ENCODE results near the gene PLSCR5.

The PLSCR5 gene

DNA sequence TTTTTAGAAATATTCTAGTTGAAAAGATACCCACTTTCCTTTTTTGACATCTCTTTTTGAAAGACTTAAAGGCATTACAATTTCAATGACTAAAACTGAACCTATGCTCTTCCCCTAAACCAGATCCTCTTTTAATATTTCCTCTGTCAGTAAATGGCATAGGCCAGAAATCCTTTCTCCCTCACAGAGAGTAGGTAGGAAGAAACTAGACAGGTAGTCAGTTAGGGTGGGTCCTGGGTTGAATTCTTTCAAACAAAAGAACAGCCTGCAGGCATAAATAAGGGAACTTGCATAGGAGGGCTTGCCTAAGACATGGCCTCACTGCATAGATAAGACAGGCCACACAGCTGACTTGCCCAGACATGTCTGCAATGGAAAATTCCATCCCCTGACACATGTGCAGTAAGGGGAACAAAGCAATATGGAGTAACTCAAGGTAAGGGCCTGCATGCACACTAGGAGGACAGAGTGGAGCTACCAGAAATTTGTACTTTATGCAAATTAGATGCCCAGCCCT, 23.1 kb downstream of the PLSCR5 start:
- DNase-seq, result no peak

DNA sequence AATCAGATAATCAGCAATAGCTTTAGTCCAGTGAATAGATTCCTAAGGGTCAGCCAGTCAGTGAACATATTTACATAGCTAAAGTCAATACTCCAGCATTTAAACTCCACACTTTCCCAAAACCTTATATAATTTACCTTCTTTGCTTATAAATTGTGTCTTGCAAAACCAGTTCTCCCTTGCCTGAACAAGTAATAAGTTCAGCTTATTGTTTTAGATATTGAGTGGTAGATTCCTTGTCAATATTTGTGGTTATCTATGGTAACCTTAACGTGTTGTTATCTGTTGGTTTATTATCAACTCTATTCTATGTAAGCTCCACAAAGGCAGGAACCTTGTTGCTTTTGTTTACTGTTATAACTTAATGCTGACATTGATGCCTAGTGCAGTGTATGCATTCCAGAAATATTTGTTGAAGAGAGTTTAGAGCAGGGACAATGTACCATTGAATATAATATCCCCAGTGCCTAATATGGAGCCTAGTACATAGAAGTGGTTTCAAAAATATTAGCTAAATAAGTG, 24.0 kb downstream of the PLSCR5 start:
- no peak for DNase-seq

DNA sequence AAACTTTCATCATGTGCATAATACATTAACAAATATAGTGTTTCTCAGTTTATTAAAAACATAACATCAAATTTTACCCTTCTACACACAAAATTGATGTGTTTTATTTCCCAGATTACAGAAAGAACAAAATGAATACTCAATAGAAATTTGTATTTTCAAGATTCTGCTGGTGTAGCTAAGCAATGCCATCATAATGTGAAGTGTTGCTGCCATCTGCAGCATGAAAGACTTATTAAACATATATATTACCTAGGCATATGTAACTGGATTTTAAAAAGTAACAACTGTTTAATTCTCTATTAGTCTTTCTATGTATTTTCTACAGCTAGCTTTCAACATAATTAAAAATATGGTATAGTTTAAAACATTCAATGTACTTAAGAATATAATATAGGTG, 27.5 kb downstream of the PLSCR5 start:
- DNase-seq, result no peak

DNA sequence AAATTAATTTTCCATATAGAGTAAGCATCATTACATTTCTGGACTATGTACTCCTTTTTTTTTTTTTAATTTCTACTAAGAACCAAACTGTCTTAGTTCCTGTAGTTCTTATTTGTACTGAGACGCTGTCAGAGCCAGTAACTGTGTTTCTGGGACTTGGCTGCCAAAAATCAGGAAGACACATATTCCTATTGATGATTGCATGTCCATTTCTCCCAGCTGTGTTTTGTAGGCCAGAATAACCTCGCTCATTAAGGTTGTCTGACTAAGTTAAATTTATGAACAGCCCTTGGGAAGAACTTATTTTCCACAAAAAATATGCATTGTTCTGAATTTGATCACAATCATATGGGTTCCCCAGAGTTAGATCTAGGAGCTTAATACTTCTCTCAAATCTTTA, 29.5 kb downstream of the PLSCR5 start:
- DNase-seq, result no peak

DNA sequence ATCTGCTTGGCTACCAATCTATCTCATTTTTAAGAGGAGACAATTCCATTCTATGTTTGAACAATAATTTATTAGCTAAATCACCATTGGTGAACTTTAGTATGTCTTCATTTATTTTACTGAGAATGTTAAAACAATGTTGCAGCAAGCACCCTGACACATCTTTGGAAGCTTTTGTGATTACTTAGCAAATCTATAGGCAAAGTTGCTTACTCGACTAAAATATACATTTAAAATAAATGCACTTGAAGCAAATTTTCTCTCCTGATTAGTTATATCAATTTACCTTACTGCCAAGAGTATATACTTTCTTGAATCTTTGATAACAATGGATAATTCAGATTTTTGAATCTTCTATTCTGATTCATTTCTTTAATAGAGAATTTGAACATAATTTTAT, 31.0 kb downstream of the PLSCR5 start:
- DNase-seq, result no peak

DNA sequence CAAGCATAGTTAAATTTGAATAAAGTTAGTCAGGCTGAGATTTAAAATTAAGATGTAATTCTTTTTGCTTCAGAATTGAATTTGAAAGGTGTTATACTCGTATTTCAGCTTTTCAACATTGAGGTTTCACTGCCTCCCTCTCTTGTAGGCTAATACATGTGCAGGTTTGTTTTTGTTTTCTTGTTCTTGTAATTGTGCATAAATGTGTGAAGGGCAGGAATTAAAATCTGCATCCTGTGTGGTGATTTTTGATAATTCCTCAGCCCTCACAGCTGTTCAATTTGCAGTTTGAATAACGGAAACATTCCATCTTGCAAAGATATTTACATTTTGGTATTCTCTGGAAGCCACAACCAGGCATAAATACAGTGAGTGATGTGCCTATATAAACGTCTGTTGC, 35.8 kb downstream of the PLSCR5 start:
- DNase-seq, result no peak

DNA sequence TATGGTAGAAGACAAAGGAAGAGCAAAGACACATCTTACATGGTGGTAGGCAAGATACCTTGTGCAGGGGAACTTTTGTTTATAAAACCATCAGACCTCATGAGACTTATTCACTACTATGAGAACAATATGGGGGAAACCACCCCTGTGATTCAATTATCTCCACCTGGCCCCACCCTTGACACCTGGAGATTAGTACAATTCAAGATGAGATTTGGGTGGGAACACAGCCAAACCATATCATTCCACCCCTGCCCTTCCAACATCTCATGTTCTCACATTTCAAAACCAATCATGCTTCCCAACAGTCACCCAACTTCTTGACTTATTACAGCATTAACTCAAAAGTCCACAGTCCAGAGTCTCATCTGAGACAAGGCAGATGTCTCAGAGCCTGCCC, 39.0 kb downstream of the PLSCR5 start:
- DNase-seq, result no peak

DNA sequence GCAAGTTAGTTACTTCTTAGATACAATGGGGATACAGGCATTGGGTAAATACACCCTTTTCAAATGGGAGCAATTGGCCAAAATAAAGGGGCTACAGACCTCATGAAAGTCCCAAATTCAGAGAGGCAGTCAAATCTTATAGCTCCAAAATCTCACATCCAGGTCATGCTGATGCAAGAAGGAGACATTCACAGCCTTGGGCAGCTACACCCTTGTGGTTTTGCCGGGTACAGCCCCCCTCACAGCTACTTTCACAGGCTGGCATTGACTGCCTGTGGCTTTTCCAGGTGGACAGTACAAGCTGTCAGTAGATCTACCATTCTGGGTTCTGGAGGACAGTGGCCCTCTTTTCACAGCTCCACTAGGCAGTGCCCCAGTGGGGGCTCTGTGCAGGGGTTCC, 43.3 kb downstream of the PLSCR5 start:
- DNase-seq, result no peak

DNA sequence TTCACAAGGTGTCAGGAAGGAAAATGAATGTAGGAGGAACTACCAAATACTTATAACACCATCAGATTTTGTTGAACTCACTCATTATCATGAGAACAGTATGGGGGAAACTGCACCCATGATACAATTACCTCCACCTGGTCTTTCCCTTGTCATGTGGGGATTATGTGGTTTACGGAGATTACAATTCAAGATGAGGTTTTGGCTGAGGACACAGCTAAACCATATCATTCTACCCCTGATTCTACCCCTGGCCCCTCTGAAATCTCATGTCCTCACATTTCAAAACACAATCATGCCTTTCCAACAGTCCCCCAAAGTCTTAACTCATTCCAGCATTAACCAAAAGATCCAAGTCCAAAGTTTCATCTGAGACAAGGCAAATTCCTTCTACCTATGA, 43.7 kb downstream of the PLSCR5 start:
- DNase-seq, result no peak

DNA sequence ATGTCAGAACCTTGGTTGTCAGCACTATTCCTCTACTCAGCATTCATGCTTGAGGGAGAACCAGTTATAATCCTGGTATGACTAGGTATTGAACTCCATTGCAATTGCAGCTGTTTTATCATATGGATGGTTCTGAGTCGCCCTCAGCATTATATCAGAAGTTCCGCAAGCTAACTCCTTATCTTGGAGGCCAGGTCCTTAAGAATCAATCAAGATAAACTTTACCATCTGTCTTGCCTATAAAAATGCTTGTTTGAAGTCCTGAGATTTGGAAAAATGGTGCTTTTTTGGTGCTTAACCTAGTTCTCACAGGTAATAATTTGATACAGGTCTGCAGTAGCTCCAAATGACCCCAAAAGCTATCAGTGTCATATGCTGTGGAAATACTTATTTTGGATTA, 44.5 kb downstream of the PLSCR5 start:
- DNase-seq, result no peak

DNA sequence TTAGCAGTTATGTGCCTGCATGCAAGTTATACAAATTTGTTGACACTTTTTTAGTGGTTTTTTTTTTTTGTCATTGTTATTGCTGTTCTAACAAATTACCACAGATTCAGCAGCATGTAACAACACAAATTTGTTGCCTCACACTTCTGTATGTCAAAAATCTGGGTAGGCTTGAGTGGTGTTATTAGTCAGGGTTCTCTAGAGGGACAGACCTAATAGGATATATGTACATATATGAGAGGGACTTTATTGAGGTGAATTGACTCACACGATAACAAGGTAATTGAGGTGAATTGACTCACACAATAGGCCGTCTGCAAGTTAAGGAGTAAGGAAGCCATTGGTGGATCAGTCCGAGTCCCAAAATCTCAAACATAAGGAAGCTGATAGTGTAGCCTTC, 45.8 kb downstream of the PLSCR5 start:
- no peak for DNase-seq

DNA sequence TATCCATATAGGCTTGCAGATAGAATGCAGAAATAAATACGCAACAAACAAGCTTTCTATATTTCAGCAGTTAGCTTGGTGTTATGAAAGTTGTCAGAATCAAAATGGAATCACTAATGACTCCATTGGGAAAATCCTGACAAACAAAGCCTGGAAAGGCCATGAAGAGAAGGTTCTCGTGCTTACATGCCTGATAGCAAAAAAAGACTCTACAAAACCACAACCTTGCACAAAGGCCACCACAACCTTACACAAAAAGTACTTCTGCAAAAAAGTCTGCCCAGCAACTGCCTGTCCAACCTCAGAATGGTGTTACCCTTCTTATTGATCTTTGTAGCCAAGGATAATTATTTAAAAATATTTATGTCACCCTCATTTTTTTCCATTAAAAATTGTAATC, 46.4 kb downstream of the PLSCR5 start:
- no peak for DNase-seq

DNA sequence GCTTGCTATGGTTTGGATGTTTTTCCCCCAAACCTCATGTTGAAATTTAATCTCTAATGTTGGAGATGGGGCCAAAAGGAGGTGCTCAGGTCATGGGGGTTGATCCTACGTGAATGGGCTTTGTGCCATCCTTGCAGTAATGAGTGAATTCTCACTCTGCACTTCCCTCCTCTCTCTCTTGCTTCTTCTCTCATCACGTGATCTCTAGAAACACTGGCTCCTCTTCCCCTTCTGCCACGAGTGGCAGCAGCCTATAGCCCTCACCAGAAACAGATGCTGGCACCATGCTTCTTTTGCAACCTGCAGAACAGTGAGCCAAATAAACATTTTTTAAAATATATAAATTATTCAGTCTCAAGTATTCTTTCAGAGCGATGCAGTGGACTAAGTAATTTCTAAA, 47.4 kb downstream of the PLSCR5 start:
- no peak for DNase-seq

DNA sequence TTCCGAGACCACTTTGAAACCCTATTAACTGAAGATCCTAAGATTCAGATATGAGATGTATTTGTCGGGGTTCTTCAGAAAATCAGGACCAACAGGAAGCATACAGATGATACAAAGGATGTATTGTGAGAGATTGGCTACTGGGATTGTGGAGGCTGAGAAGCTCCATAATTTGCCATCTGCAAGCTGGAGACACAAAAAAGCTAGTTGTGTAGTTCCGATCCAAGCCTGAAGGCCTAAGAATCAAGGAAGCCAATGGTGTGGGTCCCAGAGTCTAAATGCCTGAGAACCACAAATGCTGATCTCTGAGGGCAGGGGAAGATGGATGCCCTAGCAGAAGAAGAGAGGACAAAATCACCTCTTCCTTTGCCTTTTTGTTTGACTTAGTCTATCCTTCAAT, 49.8 kb downstream of the PLSCR5 start:
- DNase-seq, result no peak

DNA sequence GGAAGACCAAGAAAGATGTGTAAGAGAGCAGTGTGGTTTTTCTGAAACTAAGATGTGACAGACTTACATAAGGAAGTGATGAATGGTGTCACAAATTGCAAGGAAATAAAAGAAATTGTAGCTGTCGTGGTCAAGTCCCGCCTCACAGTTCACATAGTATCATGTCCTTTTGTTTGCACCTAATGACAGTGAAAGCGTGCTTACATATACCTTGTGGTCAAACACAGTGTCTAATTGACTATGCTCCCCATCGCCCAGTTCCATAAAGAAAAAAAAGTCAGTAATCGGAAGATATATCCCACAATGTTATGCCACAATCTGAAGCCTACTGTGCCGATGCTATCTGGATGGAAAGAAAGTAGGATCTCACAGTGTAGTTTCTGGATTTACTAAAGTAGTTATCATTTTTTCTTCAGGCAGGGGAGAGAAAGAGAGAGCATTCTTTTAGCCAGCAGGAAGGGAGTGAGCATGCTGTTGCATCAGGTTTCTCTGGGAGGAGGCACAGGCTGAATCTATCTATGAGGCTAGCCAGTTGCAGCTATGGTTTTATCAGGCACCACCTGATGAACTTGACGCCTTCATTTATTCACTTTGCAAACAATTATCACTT, 50.9 kb downstream of the PLSCR5 start:
- no peak for DNase-seq

DNA sequence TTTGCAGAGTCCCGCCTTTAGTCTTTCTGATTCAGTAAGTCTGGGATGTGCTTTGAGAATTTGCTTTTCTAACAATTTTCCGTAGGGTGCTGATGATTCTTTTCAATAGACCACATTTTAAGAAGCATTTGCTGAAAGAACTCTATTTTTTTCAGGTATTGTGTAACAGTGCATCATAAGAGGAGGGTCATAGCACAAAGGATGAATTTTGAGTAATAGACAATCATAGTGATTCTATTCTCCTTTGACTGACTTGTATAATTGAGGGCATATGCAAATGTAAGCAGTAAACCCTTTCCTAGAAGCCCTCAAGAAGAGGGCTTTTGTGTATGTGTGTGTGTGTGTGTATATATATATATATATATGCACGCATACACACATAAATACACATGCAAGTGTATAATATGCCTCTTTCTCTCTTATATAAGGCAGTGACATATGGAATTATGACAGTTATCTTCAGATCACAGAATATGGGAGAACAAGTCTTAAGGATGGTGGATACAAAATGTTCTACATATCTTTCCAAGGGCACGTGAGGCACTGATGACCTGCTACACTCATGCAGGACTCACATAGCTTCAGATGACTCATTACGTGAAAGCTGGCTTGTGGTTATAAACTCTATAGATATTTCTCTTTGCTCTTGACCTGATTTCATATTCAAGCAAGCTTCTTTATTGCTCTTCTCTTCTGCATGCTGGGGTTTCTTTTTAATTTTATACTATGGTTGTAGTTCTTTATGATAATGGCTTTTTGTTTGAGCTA, 54.2 kb downstream of the PLSCR5 start:
- DNase-seq, result no peak

DNA sequence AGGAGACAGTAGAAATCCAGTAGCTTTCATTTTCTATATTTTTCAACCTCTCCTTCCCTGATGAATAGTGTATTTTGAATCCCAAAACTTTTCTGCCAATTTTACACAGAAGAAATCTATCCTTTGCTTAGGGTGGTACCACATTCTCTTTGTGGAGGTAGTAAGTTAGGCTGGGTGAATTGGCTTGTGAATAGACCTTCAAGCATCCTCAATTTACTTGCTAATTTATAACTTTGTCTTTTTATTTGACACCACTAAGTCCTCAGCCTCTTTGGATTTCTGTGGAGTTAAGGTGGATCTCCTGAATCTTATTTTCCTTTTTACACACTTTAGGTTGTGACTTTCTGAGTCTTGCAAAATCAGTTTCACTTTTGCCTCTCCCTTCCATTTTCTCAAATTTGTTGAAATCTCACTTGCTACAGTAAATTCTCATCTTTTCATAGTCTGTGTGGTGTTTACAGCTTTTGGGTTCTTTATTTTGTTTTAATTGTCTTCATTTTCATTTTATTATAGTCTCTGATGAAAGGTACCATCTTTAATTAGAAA, 55.0 kb downstream of the PLSCR5 start:
- no peak for DNase-seq

DNA sequence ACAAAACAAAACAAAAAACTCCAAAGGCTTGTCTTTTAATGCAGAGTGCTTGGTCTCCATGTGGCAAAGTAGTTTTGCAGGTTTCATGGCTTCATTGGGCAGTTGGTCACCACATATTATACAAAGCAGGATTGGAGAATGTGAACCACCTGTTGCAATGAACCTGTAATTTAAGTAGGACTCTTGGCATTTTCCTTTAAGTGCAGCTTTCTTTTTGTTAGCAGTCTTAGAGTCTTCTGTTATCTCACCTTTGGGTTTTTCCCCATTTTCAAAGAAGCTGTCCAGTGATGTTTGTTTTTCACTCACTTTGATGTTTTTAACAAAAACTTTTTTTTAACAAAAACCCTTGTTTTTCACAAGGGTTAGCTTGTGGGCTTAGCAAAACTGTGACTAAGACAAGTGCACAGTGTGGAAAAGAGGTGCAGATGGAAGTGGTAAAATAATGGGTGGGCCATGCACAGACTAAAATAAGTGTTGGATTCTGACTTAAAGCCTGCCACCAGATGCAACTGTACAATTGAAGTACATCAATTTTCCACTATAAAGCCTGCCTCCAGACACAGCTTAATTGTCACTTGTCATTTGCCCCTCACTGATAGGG, 57.8 kb downstream of the PLSCR5 start:
- DNase-seq, result no peak

DNA sequence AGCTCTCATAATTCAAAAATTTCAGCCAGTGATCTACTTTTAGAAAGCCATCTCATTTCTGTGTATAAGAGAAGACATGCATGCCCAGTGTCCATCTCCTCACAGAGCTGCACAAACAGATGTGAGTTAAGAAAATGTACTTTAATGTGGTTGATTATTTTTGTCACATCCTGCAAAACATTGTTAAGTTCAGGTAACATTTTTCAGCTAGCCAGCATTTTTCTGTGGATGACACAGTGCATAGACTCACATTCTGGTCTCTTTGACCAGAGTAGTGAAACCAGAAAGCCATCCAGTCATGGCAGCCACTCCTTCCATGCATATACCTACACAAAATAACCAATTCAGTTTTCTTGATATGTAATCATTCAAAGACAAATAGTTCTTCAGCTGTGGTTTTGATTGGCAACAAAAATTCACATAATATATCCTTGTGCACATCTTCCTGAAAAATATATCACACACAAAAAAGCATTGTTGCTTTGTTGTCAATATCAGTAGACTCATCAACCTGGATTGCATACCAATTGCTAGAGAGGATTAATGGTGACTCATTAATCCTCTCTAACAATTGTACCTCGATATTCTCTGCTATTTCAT, 58.7 kb downstream of the PLSCR5 start:
- DNase-seq, result no peak

DNA sequence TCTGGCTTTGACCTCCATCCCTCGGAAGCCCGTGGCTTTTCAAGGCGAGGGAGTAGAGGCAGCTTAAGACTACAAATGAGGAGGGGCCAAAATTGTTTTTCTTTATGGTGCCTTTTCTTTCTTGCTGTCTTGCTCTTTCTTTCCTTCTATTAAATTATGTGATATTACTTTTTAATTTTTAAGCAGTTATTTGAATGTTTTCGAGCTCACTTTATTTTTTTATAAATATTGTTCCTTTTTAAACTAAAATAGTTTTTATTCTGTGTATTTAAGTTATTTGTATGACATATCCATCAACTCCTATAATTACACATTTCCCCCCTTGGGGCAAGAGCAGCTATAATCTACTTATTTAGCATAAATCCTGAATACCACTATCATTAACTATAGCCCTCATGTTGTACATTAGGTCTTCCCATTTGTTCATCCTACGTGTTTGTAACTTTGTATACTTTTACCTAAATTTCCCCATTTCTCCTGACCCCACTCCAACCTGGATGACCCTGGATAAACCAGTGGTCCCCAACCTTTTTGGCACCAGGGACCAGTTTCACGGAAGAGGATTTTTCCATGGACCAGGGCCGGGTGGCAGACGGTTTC, 60.1 kb downstream of the PLSCR5 start:
- DNase-seq, result no peak

DNA sequence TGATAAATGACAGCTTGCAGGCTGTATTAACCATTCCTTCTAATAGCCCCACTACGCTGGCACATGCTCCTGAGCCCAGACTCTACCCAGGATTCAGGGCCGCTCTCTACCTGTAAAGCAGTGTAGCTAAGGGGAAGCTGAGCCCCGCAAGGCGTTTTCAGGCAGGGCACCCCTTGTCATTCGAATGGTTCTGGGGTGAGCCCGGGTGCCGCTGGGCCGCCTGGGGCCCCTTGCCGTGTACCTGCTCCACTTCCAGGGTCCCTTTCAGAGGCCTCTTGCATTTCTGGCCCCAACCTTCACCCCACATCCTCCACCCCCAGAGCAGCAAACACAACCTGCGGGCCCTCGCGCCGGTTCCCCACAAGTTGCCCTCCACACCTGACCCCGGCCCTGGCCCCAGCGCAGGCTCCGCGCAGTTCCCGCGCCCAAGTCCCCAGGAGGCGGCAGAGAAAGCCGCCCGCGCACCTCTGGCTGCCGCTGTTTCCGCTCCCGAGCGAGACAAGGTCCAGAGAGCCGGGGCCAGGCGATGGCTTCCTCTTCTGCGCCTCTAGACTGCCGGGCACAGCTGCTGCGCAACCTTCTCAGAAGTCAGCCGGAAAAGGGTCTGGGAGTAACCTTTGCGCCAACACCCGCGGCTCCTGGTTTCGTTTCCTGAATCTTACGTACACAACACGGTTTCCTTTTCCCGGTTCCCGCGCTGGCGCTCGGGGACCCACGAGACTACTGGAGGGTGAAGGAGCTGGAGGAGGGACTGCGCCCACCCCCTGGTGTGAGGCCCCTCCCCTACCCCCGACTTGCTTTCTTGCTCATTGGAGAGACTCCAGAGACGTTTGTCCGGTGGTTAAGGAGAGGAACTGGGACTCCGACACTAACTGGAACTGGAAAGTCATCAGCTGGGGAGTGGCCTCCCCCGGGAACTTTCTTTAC, 60.9 kb downstream of the PLSCR5 start, which contains the start of gene PLSCR1:
Gene PLSCR1, minus strand, starts transcription at position 606 of the 927 bp plus-strand sequence. CDS start 8,055 bp downstream, outside the sequence.
- DNase-seq, result peak; percentile 32 to 71 (median 40)

All from activated naive CD4-positive, alpha-beta T cell (primary cell).